HCT116 (cell line): ENCODE measurements around the gene CTU2. TPM values are rescaled to one million over a fixed set of nuclear protein-coding genes. Genes with fewer than 3 reads are reported as not detected.
A peak's percentile ranks its signal among the peaks of the same experiment; 100 is the strongest.

Source experiments
- ATAC-seq: fragments of 200-7000 bp; cut with Tn5 transposase; 2 replicates; pipeline ENCODE4 v1.9.1; 2020; ENCODE audit warnings: mild to moderate bottlenecking, moderate library complexity
- BruUV-seq: library from RNA; stranded (reverse); fragments of 400-500 nt; replicated peaks from 2 replicates; lab custom pipeline; 2021; lab: Mats Ljungman, UMichigan
- CTCF ChIA-PET: fragments of 300-600 bp; sonication (Branson Sonifier 250); formaldehyde crosslinking; loops from one replicate; lab custom pipeline; 2021; ENCODE audit warnings: antibody characterized with exemption; lab: Charles Lee
- POLR2A ChIA-PET: fragments of 300-600, 350-600 bp; sonication (Branson Sonifier 250); formaldehyde crosslinking; loops from one replicate; lab custom pipeline; 2021; ENCODE audit warnings: antibody characterized with exemption; lab: Charles Lee
- RAD21 ChIA-PET, 2 experiments: fragments of 300-600 bp; sonication (Branson Sonifier 250); formaldehyde crosslinking; loops; one replicate each; lab custom pipeline; 2023; ENCODE audit warnings: low total read pairs in 2 of 2; ENCODE audit not compliant: uncharacterized antibody in 2 of 2, unreplicated experiment in 2 of 2, low non-redundant PET in 1 of 2; lab: Charles Lee
- DNase-seq: peaks from one replicate; pipeline ENCODE4 v3.0.0-alpha.2; 2010; ENCODE audit warnings: low read depth, low spot score
- H2AFZ ChIP-seq: fragments of 200-600 bp; shearing (Covaris generic), sonication (generic); 2 replicates; pipeline ENCODE4 v1.6.1; 2017; ENCODE audit warnings: low read depth, mixed run types, mixed read lengths, antibody characterized with exemption, low read length; ENCODE audit not compliant: poor library complexity, severe bottlenecking
- H3K27ac ChIP-seq: 2 replicates; pipeline ENCODE4 v1.5.1; 2012; ENCODE audit warnings: low read depth, low read length
- H3K27me3 ChIP-seq: fragments of 200-600 bp; sonication (generic); 2 replicates; pipeline ENCODE4 v1.6.1; 2016; ENCODE audit warnings: mixed run types, low read length, mixed read lengths; ENCODE audit not compliant: insufficient read depth
- H3K36me3 ChIP-seq, 2 experiments: fragments of 200-500 bp in 1 of 2; fragments of 200-600 bp in 1 of 2; sonication (Bioruptor generic) in 1 of 2; sonication (generic) in 1 of 2; 2 replicates each; pipeline versions ENCODE4 v1.5.1 to v1.6.1; 2014 to 2016; ENCODE audit warnings: low read length in 2 of 2, inconsistent platforms in 1 of 2, mixed read lengths in 1 of 2, mixed run types in 1 of 2; ENCODE audit not compliant: insufficient read depth in 2 of 2, control insufficient read depth in 1 of 2
- H3K4me1 ChIP-seq, 2 experiments: fragments of 200-600 bp in 1 of 2; sonication (generic) in 1 of 2; 2 replicates each; pipeline versions ENCODE4 v1.5.1 to v1.6.1; 2012 to 2017; ENCODE audit warnings: low read length in 2 of 2, inconsistent platforms in 1 of 2, mild to moderate bottlenecking in 1 of 2, mixed read lengths in 1 of 2, mixed run types in 1 of 2, moderate library complexity in 1 of 2; ENCODE audit not compliant: insufficient read depth in 2 of 2, control insufficient read depth in 1 of 2
- H3K4me2 ChIP-seq: fragments of 200-600 bp; sonication (generic); 2 replicates; pipeline ENCODE4 v1.6.1; 2017; ENCODE audit warnings: mixed run types, low read length, mixed read lengths
- H3K4me3 ChIP-seq, 2 experiments: fragments of 200-600 bp in 1 of 2; sonication (generic) in 1 of 2; replicated peaks in 1 of 2; 2 replicates each; pipeline ENCODE4 v1.5.1; 2011 to 2016; ENCODE audit warnings: low read length in 2 of 2, control low read depth in 1 of 2, low read depth in 1 of 2, mild to moderate bottlenecking in 1 of 2, mixed read lengths in 1 of 2, mixed run types in 1 of 2
- H3K79me2 ChIP-seq: fragments of 200-600 bp; sonication (generic); 2 replicates; pipeline ENCODE4 v1.6.1; 2017; ENCODE audit warnings: mild to moderate bottlenecking, mixed run types, low read length, moderate library complexity, mixed read lengths; ENCODE audit not compliant: insufficient read depth
- H3K9ac ChIP-seq: fragments of 200-600 bp; sonication (generic); 2 replicates; pipeline ENCODE4 v1.6.1; 2016; ENCODE audit warnings: low read length, mixed read lengths
- H3K9me2 ChIP-seq: fragments of 200-600 bp; sonication (generic), shearing (Covaris generic); 2 replicates; pipeline ENCODE4 v1.6.1; 2017; ENCODE audit warnings: mixed run types, mild to moderate bottlenecking, moderate library complexity; ENCODE audit not compliant: insufficient read depth
- H3K9me3 ChIP-seq, 2 experiments: fragments of 200-500 bp in 1 of 2; fragments of 200-600 bp in 1 of 2; sonication (Bioruptor generic) in 1 of 2; sonication (generic) in 1 of 2; 2 replicates each; pipeline ENCODE4 v1.6.1; 2014 to 2017; ENCODE audit warnings: low read length in 2 of 2, mixed read lengths in 2 of 2, inconsistent platforms in 1 of 2, low read depth in 1 of 2, mild to moderate bottlenecking in 1 of 2, mixed run types in 1 of 2, moderate library complexity in 1 of 2; ENCODE audit not compliant: control insufficient read depth in 1 of 2, insufficient read depth in 1 of 2
- H4K20me1 ChIP-seq: fragments of 200-600 bp; sonication (generic), shearing (Covaris generic); 2 replicates; pipeline ENCODE4 v1.6.1; 2017; ENCODE audit warnings: mixed run types, mild to moderate bottlenecking, moderate library complexity; ENCODE audit not compliant: insufficient read depth
- CEBPB ChIP-seq: IDR thresholded peaks from 2 replicates; pipeline ENCODE4 v1.6.1; 2012; ENCODE audit warnings: low read depth
- EGR1 ChIP-seq: IDR thresholded peaks from 2 replicates; pipeline ENCODE4 v1.6.1; 2012; ENCODE audit warnings: low read depth
- EZH2 ChIP-seq: fragments of 200-600 bp; sonication (generic); IDR thresholded peaks from 2 replicates; pipeline ENCODE4 v1.6.1; 2017; ENCODE audit warnings: antibody characterized with exemption, mixed run types
- JUND ChIP-seq: IDR thresholded peaks from 2 replicates; pipeline ENCODE4 v1.6.1; 2012
- POLR2AphosphoS5 ChIP-seq: IDR thresholded peaks from 2 replicates; pipeline ENCODE4 v1.6.1; 2011; ENCODE audit warnings: mild to moderate bottlenecking, low read depth, low read length, moderate library complexity
- SIN3A ChIP-seq: IDR thresholded peaks from 2 replicates; pipeline ENCODE4 v1.6.1; 2012; ENCODE audit warnings: low read depth
- SP1 ChIP-seq: IDR thresholded peaks from 2 replicates; pipeline ENCODE4 v1.6.1; 2012; ENCODE audit warnings: low read depth
- TCF7L2 ChIP-seq: IDR thresholded peaks from 2 replicates; pipeline ENCODE4 v1.7.0; 2011; ENCODE audit warnings: borderline replicate concordance, inconsistent platforms; ENCODE audit not compliant: insufficient read depth, insufficient read length; ENCODE audit errors: extremely low read depth
- ZBTB33 ChIP-seq: IDR thresholded peaks from 2 replicates; pipeline ENCODE4 v1.6.1; 2011; ENCODE audit warnings: mild to moderate bottlenecking, low read length, moderate library complexity; ENCODE audit not compliant: insufficient replicate concordance; ENCODE audit errors: extremely low read depth
- ZFX ChIP-seq: fragments of 450-650 bp; IDR thresholded peaks from 2 replicates; pipeline ENCODE4 v1.6.1; 2017
- intact Hi-C: fragments of 100-400 bp; cut with micrococcal nuclease; formaldehyde crosslinking; loops from 2 replicates; pipeline ENCODE4 v1.10.0; 2022
- total RNA-seq: library from RNA; stranded (reverse); gene quantifications from one replicate; pipeline ENCODE4 v1.2.1, GENCODE V29; 2021; ENCODE audit not compliant: unreplicated experiment
- TF ChIP-seq, protein P1 (sequence below): IDR thresholded peaks from 2 replicates; pipeline ENCODE4 v1.6.1; 2012

Gene CTU2
- total RNA-seq, 1 experiment from 2014 or later, result 71.3 TPM

DNA sequence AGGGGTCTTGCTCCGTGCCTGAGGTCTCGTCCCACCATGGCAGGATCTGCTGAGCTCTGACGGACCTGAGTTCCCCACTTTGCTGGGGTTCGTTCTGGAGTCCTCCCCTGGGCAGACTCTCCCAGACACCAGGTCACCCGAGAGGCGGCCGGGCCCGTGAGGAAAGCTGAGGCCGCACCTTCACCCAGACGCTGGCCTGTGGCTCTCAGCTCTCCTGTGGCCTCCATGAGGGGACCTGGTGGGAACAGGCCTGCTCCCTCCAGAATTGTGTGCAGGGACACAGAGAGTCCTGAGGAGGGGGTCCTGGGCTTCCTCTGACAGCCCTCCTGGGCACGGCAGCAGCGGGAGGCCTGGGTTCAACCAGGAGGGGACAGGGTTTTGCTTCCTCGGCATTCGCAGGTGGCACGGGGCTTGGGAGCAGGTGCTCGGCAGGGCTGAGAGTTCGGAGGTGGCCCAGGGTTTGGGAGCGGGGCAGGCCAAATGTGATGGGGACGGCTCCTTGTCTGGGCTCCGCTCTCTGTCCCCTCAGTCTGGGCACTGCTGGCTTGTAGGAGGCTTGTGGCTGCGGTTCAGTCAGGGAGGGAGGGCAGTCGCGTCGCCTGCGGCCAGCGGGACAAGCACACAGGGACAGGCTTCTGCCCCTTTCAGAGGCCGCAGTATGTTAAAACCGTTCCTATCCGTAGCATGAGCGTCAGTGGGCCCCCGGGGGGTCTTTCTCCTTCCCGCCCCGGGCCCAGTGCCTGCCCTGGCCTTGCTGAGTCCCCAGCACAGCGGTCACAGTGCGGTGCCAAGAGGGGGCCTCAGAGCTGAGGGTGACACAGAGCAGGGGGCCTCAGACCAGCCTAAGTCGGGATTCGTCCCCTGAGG is 11.8 kb upstream of the CTU2 start:
- H3K36me3 ChIP-seq, result peaks cover 0 to 3% of the 10 kb centered on the region in 2 experiments; a peak in 1 of 4 replicates
- intact Hi-C loops, result no loop called here
- no peaks in the 10 kb centered on the region for H3K4me1 ChIP-seq
- DNase-seq (no peak), ATAC-seq (no peak)
- H4K20me1 ChIP-seq, result no peaks in the 10 kb centered on the region
- H3K9me2 ChIP-seq, result no peaks in the 10 kb centered on the region
- no peak overlapping the region for H3K4me2 ChIP-seq
- H3K27ac ChIP-seq, result no peak overlapping the region
- H3K9me3 ChIP-seq, result no peaks in the 10 kb centered on the region
- no peak overlapping the region for H2AFZ ChIP-seq
- no peaks in the 10 kb centered on the region for H3K27me3 ChIP-seq
- no TSS peak for BruUV-seq
- no peak overlapping the region for H3K9ac ChIP-seq
- no peaks in the 10 kb centered on the region for H3K79me2 ChIP-seq
- no peak overlapping the region for H3K4me3 ChIP-seq
- ChIA-PET POLR2A (no interaction called here), CTCF (interaction anchor here (1.0 kb wide), 1 partner anchor 43 kb away, joined by 3 read pairs; no protein-coding TSS in a partner anchor), RAD21 (no interaction called here)
- TF ChIP-seq CEBPB, result no peak
- TF ChIP-seq, protein P1, sequence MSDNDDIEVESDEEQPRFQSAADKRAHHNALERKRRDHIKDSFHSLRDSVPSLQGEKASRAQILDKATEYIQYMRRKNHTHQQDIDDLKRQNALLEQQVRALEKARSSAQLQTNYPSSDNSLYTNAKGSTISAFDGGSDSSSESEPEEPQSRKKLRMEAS, result no peak
- no peak for TF ChIP-seq SP1
- no peak for TF ChIP-seq SIN3A
- TF ChIP-seq ZBTB33, result no peak
- no peak for TF ChIP-seq EGR1

DNA sequence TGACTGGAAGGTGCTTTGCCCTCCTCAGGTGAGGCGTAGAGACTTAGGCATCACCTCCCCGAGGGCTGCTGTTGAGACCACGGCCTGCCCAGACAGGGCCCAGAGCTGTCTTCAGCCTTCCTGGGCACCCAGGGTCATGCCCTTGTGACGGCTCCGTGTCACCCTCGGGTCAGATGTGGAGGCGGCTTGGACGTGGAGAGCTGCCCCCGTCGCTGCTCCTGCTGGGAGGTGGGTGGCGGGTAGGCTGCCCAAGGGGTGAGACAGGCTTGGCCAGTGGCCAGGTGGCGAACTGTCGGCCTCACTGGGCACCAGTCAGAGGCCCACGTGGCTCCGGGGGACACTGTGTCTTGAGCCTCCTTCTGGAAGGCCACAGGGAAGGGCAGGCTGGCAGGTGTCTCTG is 11.1 kb upstream of the CTU2 start:
- no peaks in the 10 kb centered on the region for H3K9me3 ChIP-seq
- no peaks in the 10 kb centered on the region for H3K79me2 ChIP-seq
- intact Hi-C loops, result no loop called here
- no peak overlapping the region for H2AFZ ChIP-seq
- no TSS peak for BruUV-seq
- H3K4me3 ChIP-seq, result no peak overlapping the region
- no peak overlapping the region for H3K4me2 ChIP-seq
- H3K27ac ChIP-seq, result no peak overlapping the region
- H3K9me2 ChIP-seq, result no peaks in the 10 kb centered on the region
- no peak for DNase-seq
- ChIA-PET RAD21 (no interaction called here), POLR2A (no interaction called here), CTCF (no interaction called here)
- ATAC-seq, result 0 out of 2 replicates have a peak, but pooled peaks have one; percentile 10
- peaks cover 1 to 3% of the 10 kb centered on the region in 2 experiments; a peak in 1 of 4 replicates for H3K36me3 ChIP-seq
- no peaks in the 10 kb centered on the region for H4K20me1 ChIP-seq
- TF ChIP-seq SIN3A, result no peak
- 0 out of 2 replicates have a peak, but pooled peaks have one; percentile 4 for TF ChIP-seq POLR2AphosphoS5
- TF ChIP-seq TCF7L2, result no peak
- TF ChIP-seq ZFX, result no peak
- TF ChIP-seq EZH2, result no peak
- TF ChIP-seq JUND, result no peak
- no peaks in the 10 kb centered on the region for H3K27me3 ChIP-seq
- H3K4me1 ChIP-seq, result no peaks in the 10 kb centered on the region
- H3K9ac ChIP-seq, result no peak overlapping the region
